A549 treated with AZD2906 at 1 μM for 4 hours (cell line): Measurements from ENCODE around the gene LMNTD1. TPM values are rescaled to one million over a fixed set of nuclear protein-coding genes. Genes with fewer than 3 reads are reported as not detected.

Experiments
- total RNA-seq: library from RNA; stranded (reverse); fragments of 200-300 nt; extraction: Qiagen RNA extraction; gene quantifications from 5 replicates; pipeline ENCODE4 v1.2.3, GENCODE V29; 2022

LMNTD1 gene
- not detected in 5 replicates for total RNA-seq

GRCh38 chr12:25553098-25553497 lies at the start of gene LMNTD1:
Gene LMNTD1, minus strand, starts transcription at chr12:25553283. Its CDS starts 324 bp downstream, at chr12:25552959.

